ENCODE data around the gene COL4A6.

Gene COL4A6

GRCh38 chrX:108122748-108123147 lies 315.5 kb downstream of the COL4A6 start:
- ATAC-seq: no peak

GRCh38 chrX:108121291-108121690 lies 316.9 kb downstream of the COL4A6 start:
- no peak for ATAC-seq
- no peak for TF ChIP-seq RARB (CRISPR knock-in tag; IDR thresholded peaks at IDR 0.05)
- no peak for TF ChIP-seq ZFP3 (CRISPR knock-in tag; IDR thresholded peaks at IDR 0.05)
- no peak for TF ChIP-seq ZFP30 (CRISPR knock-in tag; IDR thresholded peaks at IDR 0.05)
- TF ChIP-seq ZC3H10 (CRISPR knock-in tag; IDR thresholded peaks at IDR 0.05): no peak
- TF ChIP-seq ISL1 (CRISPR knock-in tag; IDR thresholded peaks at IDR 0.05): no peak
- TF ChIP-seq ARNTL (CRISPR knock-in tag; IDR thresholded peaks at IDR 0.05; ENCODE audit: borderline replicate concordance, low read depth): no peak
- TF ChIP-seq SNAI2 (CRISPR knock-in tag; IDR thresholded peaks at IDR 0.05): no peak
- TF ChIP-seq CSRNP3 (CRISPR knock-in tag; IDR thresholded peaks at IDR 0.05): no peak
- no peak for TF ChIP-seq ZNF565 (CRISPR knock-in tag; conservative IDR thresholded peaks at IDR 0.05; ENCODE audit: low read depth)
- TF ChIP-seq CSDC2 (CRISPR knock-in tag; IDR thresholded peaks at IDR 0.05): no peak
- no peak for TF ChIP-seq ESRRG (CRISPR knock-in tag; IDR thresholded peaks at IDR 0.05)

More at GRCh38 chrX:108122748-108123147, 315.5 kb downstream of the COL4A6 start:
- TF ChIP-seq OSR1 (CRISPR knock-in tag; IDR thresholded peaks at IDR 0.05) (0 out of 2 replicates have a peak, but pooled peaks have one; percentile 36), ZNF8 (CRISPR knock-in tag; IDR thresholded peaks at IDR 0.05) (no peak)

GRCh38 chrX:108117988-108118387 lies 320.2 kb downstream of the COL4A6 start:
- TF ChIP-seq CSDC2 (CRISPR knock-in tag; IDR thresholded peaks at IDR 0.05) (no peak), PATZ1 (CRISPR knock-in tag; IDR thresholded peaks at IDR 0.05; ENCODE audit: borderline replicate concordance) (no peak), ESRRG (CRISPR knock-in tag; IDR thresholded peaks at IDR 0.05) (no peak), SNAI2 (CRISPR knock-in tag; IDR thresholded peaks at IDR 0.05) (no peak), TSHZ2 (CRISPR knock-in tag; IDR thresholded peaks at IDR 0.05) (no peak), BACH2 (CRISPR knock-in tag; IDR thresholded peaks at IDR 0.05; ENCODE audit: borderline replicate concordance) (no peak), TOX (CRISPR knock-in tag; IDR thresholded peaks at IDR 0.05; ENCODE audit: borderline replicate concordance) (no peak), ARNTL (CRISPR knock-in tag; IDR thresholded peaks at IDR 0.05; ENCODE audit: borderline replicate concordance, low read depth) (no peak), CSRNP3 (CRISPR knock-in tag; IDR thresholded peaks at IDR 0.05) (no peak), CREB5 (CRISPR knock-in tag; IDR thresholded peaks at IDR 0.05; ENCODE audit: low read depth) (no peak), ISL1 (CRISPR knock-in tag; IDR thresholded peaks at IDR 0.05) (no peak), POU6F1 (CRISPR knock-in tag; IDR thresholded peaks at IDR 0.05; ENCODE audit: borderline replicate concordance, low read depth) (no peak), TCF4 (CRISPR knock-in tag; IDR thresholded peaks at IDR 0.05; ENCODE audit: borderline replicate concordance) (no peak), ZFP3 (CRISPR knock-in tag; IDR thresholded peaks at IDR 0.05) (no peak), GLIS3 (CRISPR knock-in tag; IDR thresholded peaks at IDR 0.05) (no peak), ZC3H10 (CRISPR knock-in tag; IDR thresholded peaks at IDR 0.05) (no peak), OSR1 (CRISPR knock-in tag; IDR thresholded peaks at IDR 0.05) (no peak), RARB (CRISPR knock-in tag; IDR thresholded peaks at IDR 0.05) (no peak)
- ATAC-seq: no peak
